ENCODE measurements around the gene YBX1. TPM values are rescaled to one million over a fixed set of nuclear protein-coding genes. Genes with fewer than 3 reads are reported as not detected.

Gene YBX1
- total RNA-seq, 2 donors from 2014 or later: 801 to 826 TPM

DNA sequence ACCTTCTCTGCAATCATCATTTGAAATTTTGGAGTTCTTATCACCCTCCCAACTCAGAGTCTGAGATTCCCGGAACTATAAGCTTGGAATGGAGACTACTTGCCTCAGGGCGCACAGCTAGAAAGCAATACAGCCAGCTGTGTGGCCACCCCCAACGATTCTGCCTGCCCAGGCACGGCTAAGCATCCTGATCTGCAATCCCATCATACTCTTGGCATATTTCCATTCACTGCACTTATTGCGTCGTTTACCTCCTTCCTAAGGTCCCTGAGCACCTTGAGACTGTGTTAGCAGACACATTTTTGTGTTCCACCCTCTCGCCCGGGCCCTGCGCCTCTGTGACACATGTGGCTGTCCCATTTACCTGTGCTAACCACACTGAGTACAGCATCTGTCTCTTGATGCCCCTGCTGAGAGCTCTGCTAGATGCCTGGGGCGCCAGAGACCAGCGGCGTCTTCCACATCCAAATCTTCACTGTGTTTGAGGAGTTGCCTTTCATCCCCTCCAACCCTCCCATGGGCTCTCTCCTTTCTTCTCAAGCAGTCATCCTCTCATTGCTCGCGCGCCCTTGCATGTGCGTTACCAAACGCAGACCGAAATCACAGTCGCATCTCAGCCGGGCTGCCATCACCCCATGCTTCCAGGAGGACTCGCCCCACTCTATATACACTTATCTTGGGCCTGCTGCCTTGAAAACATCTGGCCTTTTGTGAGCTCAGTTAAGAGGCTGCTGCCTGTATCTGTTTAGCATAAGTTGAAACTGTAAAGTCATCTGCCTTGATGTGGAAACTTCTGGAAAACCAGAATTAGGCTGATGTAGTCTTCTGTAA is 61.3 kb downstream of the YBX1 start:
- Histone ChIP-seq H3K4me1 (no peaks in the 10 kb centered on the region), H3K27ac (no peak overlapping the region), H3K27me3 (no peaks in the 10 kb centered on the region), H3K4me3 (no peak overlapping the region), H3K9me3 (no peaks in the 10 kb centered on the region), H3K36me3 (peaks cover 12% of the 10 kb centered on the region)
- TF ChIP-seq, protein P1, sequence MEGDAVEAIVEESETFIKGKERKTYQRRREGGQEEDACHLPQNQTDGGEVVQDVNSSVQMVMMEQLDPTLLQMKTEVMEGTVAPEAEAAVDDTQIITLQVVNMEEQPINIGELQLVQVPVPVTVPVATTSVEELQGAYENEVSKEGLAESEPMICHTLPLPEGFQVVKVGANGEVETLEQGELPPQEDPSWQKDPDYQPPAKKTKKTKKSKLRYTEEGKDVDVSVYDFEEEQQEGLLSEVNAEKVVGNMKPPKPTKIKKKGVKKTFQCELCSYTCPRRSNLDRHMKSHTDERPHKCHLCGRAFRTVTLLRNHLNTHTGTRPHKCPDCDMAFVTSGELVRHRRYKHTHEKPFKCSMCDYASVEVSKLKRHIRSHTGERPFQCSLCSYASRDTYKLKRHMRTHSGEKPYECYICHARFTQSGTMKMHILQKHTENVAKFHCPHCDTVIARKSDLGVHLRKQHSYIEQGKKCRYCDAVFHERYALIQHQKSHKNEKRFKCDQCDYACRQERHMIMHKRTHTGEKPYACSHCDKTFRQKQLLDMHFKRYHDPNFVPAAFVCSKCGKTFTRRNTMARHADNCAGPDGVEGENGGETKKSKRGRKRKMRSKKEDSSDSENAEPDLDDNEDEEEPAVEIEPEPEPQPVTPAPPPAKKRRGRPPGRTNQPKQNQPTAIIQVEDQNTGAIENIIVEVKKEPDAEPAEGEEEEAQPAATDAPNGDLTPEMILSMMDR (IDR thresholded peaks at IDR 0.05): no peak
- DNase-seq (ENCODE audit: low spot score): no peak

DNA sequence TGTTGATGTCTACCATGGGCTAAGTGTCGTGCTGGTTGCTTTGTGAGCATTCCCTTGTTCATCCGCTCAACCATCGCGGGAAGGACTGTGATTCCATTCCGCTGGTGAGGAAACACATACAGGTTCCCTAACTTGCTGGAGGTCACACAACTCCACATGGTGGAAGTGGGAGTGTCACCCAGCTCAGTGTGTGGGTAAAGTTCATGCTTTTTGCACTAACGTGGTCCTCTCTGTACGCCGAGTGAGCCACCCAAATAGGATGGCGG is 61.9 kb downstream of the YBX1 start:
- H3K27me3 ChIP-seq: no peaks in the 10 kb centered on the region
- peaks cover 17% of the 10 kb centered on the region for H3K36me3 ChIP-seq
- no peak for DNase-seq (ENCODE audit: low spot score)
- H3K4me3 ChIP-seq: no peak overlapping the region
- TF ChIP-seq, protein P1 (IDR thresholded peaks at IDR 0.05): no peak
- H3K4me1 ChIP-seq: no peaks in the 10 kb centered on the region
- H3K27ac ChIP-seq: no peak overlapping the region
- no peaks in the 10 kb centered on the region for H3K9me3 ChIP-seq

DNA sequence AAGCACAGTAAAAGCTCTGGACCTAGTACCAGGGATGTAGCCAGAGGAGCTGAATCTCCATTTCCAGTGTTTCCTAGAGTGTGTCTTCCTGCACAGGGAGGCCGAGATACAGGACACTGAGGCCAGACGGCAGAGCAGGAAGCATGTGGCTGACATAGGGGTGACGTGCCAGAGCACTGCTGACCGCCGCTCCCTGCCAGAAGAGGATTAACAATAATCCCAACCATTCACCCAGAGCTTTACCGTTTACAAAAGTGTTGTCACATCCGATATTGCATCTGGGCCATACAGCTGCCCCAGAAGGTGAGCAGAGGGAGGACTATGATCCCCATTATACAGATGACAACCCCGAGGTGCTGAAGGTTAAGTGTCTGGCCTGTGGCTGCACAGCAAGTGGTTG is 63.6 kb downstream of the YBX1 start:
- peaks cover 28% of the 10 kb centered on the region for H3K36me3 ChIP-seq
- TF ChIP-seq, protein P1 (IDR thresholded peaks at IDR 0.05): no peak
- DNase-seq (ENCODE audit: low spot score): no peak
- no peak overlapping the region for H3K27ac ChIP-seq
- no peak overlapping the region for H3K4me3 ChIP-seq
- H3K9me3 ChIP-seq: no peaks in the 10 kb centered on the region
- no peaks in the 10 kb centered on the region for H3K4me1 ChIP-seq
- H3K27me3 ChIP-seq: no peaks in the 10 kb centered on the region

DNA sequence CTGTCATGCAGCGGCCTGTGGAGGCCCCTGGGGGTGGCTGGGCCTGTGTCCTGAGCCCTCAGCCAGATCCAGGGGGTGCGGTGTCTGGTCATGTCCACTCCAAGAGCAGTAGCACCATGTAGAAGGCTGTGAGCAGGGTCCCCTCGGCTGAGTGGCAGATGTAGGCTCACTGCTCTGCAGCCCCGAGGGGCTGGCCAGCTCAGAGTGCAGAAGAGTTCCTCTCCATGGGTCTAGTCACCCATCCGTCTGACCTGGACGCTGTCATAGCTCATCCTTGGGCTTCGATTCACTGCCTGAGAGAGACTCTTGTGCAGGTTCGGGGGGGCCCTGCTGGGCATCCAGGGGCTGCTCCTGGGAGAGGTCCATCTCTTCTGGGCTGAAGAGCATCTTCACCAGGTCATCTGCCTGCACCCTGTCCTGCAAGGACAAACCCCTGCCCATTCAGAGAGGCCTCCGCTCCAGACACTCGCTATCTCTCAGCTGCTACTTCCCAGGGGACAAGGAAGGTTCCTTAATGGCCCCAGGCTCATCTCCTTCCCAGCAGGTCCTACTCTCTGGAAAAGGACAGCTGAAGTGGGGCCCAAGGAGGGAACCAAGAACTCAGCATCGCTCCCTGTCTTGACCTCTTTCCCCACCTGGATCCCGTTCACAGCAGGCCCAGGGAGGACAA is 64.4 kb downstream of the YBX1 start:
- no peak for DNase-seq (ENCODE audit: low spot score)
- Histone ChIP-seq H3K9me3 (no peaks in the 10 kb centered on the region), H3K4me3 (no peak overlapping the region), H3K4me1 (no peaks in the 10 kb centered on the region), H3K27ac (no peak overlapping the region), H3K27me3 (no peaks in the 10 kb centered on the region), H3K36me3 (peaks cover 29% of the 10 kb centered on the region)
- TF ChIP-seq, protein P1 (IDR thresholded peaks at IDR 0.05): no peak

DNA sequence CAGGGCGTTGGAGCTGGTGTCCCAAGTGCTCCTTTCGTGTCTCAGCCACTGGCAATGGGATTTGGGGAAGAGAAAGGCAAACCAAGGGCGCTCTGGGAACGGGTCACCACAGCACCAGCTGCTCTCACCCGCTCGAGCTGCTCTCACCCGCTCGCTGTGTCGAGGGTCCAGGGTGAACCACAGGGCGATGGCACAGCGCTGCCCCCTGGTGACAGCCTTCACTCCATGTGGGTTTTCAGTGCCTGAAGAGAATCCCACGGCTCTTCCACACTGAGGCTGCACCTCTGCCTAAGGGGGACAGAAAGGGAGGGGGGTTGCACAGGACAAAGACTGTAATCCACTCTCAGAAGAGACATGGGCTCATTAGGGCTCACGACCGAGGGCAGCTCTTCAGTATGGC is 64.9 kb downstream of the YBX1 start:
- H3K27ac ChIP-seq: no peak overlapping the region
- H3K9me3 ChIP-seq: no peaks in the 10 kb centered on the region
- DNase-seq (ENCODE audit: low spot score): no peak
- no peak overlapping the region for H3K4me3 ChIP-seq
- TF ChIP-seq, protein P1 (IDR thresholded peaks at IDR 0.05): peak; percentile 53 to 70
- H3K27me3 ChIP-seq: no peaks in the 10 kb centered on the region
- no peaks in the 10 kb centered on the region for H3K4me1 ChIP-seq
- peaks cover 34% of the 10 kb centered on the region for H3K36me3 ChIP-seq

Data from right atrium auricular region (tissue), 2 donors.